ENCODE results near the gene C4BPB. TPM values are rescaled to one million over a fixed set of nuclear protein-coding genes. Genes with fewer than 3 reads are reported as not detected.

The C4BPB gene
- total and polyA plus RNA-seq, 2 of the 13 experiments (the other 11 are each of a cell fraction or from before 2014, with no cell fraction given): 155 to 266 TPM

DNA sequence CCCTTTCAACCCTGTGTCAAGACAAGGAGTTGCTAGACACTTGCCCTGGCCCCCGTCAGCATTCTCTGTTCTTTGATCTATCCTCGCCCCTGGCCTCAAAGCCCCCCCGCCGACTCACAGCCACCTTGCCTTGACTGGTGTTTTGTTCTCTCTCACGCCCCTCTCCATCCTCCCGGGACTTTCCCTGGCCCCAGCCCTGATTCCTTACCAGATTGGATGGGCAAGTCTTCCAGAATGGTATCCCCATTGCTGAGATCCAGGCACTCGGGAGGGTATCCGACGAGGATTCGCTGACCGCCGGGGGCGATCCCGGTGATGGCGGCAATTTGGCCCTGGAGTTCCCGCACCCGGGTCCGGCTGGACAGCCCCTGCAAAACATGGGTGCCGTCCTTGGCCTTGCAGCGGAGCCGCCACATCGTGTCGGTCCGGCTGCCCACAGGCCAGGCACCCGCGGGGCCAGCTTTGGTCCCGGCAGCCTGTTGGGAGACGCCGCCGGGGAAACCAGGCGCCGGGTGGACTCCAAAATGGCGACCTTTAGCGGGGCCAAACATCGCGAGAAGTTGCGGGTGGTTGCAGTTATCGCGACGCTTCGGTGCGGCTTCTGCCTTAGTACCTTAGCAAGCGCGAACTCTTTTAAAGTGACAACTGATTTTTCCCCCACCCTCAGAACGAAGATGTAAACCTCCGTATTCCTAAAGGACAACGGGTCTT is 38.0 kb upstream of the C4BPB start (continued):
- TF ChIP-seq CHD2 (IDR thresholded peaks at IDR 0.05; ENCODE audit: low read depth, low read length): peak; percentile 96
- no peak for TF ChIP-seq TBX2 (CRISPR knock-in tag; IDR thresholded peaks at IDR 0.05; ENCODE audit: borderline replicate concordance)
- no peak for TF ChIP-seq SRF (IDR thresholded peaks at IDR 0.05; ENCODE audit: low read depth, low read length)
- 0 out of 2 replicates have a peak, but pooled peaks have one; percentile 61 for TF ChIP-seq ZBTB42 (CRISPR knock-in tag; IDR thresholded peaks at IDR 0.05)
- no peak for TF ChIP-seq ZFAT (CRISPR knock-in tag; conservative IDR thresholded peaks at IDR 0.05)
- TF ChIP-seq ZKSCAN8 (CRISPR knock-in tag; IDR thresholded peaks at IDR 0.05; ENCODE audit: borderline replicate concordance): no peak
- TF ChIP-seq PAX8 (CRISPR knock-in tag; IDR thresholded peaks at IDR 0.05; ENCODE audit: borderline replicate concordance): no peak
- TF ChIP-seq CBX2 (IDR thresholded peaks at IDR 0.05; ENCODE audit: low read depth, low read length): no peak
- no peak for TF ChIP-seq CBX2 (CRISPR knock-in tag; IDR thresholded peaks at IDR 0.05; ENCODE audit: low read depth)
- TF ChIP-seq, protein P1, sequence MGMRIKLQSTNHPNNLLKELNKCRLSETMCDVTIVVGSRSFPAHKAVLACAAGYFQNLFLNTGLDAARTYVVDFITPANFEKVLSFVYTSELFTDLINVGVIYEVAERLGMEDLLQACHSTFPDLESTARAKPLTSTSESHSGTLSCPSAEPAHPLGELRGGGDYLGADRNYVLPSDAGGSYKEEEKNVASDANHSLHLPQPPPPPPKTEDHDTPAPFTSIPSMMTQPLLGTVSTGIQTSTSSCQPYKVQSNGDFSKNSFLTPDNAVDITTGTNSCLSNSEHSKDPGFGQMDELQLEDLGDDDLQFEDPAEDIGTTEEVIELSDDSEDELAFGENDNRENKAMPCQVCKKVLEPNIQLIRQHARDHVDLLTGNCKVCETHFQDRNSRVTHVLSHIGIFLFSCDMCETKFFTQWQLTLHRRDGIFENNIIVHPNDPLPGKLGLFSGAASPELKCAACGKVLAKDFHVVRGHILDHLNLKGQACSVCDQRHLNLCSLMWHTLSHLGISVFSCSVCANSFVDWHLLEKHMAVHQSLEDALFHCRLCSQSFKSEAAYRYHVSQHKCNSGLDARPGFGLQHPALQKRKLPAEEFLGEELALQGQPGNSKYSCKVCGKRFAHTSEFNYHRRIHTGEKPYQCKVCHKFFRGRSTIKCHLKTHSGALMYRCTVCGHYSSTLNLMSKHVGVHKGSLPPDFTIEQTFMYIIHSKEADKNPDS (CRISPR knock-in tag; IDR thresholded peaks at IDR 0.05): no peak
- TF ChIP-seq NCOA2 (CRISPR knock-in tag; IDR thresholded peaks at IDR 0.05): no peak; the same call in 1 of the 2 replicates
- TF ChIP-seq, protein P2, sequence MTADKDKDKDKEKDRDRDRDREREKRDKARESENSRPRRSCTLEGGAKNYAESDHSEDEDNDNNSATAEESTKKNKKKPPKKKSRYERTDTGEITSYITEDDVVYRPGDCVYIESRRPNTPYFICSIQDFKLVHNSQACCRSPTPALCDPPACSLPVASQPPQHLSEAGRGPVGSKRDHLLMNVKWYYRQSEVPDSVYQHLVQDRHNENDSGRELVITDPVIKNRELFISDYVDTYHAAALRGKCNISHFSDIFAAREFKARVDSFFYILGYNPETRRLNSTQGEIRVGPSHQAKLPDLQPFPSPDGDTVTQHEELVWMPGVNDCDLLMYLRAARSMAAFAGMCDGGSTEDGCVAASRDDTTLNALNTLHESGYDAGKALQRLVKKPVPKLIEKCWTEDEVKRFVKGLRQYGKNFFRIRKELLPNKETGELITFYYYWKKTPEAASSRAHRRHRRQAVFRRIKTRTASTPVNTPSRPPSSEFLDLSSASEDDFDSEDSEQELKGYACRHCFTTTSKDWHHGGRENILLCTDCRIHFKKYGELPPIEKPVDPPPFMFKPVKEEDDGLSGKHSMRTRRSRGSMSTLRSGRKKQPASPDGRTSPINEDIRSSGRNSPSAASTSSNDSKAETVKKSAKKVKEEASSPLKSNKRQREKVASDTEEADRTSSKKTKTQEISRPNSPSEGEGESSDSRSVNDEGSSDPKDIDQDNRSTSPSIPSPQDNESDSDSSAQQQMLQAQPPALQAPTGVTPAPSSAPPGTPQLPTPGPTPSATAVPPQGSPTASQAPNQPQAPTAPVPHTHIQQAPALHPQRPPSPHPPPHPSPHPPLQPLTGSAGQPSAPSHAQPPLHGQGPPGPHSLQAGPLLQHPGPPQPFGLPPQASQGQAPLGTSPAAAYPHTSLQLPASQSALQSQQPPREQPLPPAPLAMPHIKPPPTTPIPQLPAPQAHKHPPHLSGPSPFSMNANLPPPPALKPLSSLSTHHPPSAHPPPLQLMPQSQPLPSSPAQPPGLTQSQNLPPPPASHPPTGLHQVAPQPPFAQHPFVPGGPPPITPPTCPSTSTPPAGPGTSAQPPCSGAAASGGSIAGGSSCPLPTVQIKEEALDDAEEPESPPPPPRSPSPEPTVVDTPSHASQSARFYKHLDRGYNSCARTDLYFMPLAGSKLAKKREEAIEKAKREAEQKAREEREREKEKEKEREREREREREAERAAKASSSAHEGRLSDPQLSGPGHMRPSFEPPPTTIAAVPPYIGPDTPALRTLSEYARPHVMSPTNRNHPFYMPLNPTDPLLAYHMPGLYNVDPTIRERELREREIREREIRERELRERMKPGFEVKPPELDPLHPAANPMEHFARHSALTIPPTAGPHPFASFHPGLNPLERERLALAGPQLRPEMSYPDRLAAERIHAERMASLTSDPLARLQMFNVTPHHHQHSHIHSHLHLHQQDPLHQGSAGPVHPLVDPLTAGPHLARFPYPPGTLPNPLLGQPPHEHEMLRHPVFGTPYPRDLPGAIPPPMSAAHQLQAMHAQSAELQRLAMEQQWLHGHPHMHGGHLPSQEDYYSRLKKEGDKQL (CRISPR knock-in tag; IDR thresholded peaks at IDR 0.05; ENCODE audit: low read depth): no peak
- 0 out of 2 replicates have a peak, but pooled peaks have one; percentile 47 for TF ChIP-seq MTA1 (CRISPR knock-in tag; IDR thresholded peaks at IDR 0.05; ENCODE audit: borderline replicate concordance)
- no peak for TF ChIP-seq SMAD9 (CRISPR knock-in tag; IDR thresholded peaks at IDR 0.05)
- no peak for TF ChIP-seq MAF1 (CRISPR knock-in tag; IDR thresholded peaks at IDR 0.05; ENCODE audit: borderline replicate concordance)
- no peak for TF ChIP-seq ZNF562 (CRISPR knock-in tag; IDR thresholded peaks at IDR 0.05; ENCODE audit: borderline replicate concordance)
- peak; percentile 80; the same call in 1 of the 2 replicates for TF ChIP-seq ARNT2 (CRISPR knock-in tag; IDR thresholded peaks at IDR 0.05; ENCODE audit: low read depth)
- no peak for TF ChIP-seq SIX1 (CRISPR knock-in tag; IDR thresholded peaks at IDR 0.05; ENCODE audit: borderline replicate concordance)
- peak; percentile 71 for TF ChIP-seq SAP130 (CRISPR knock-in tag; IDR thresholded peaks at IDR 0.05; ENCODE audit: low read depth)
- no peak for TF ChIP-seq ARID2 (CRISPR knock-in tag; IDR thresholded peaks at IDR 0.05; ENCODE audit: borderline replicate concordance)
- no peak for TF ChIP-seq ZNF841 (CRISPR knock-in tag; IDR thresholded peaks at IDR 0.05; ENCODE audit: borderline replicate concordance)
- TF ChIP-seq, protein P3, sequence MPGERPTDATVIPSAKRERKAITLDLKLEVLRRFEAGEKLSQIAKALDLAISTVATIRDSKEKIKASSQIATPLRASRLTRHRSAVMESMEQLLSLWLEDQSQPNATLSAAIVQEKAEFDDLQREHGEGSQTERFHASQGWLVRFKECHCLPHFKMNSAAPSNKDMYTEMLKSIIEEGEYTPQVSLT (CRISPR knock-in tag; IDR thresholded peaks at IDR 0.05; ENCODE audit: borderline replicate concordance, low read depth): no peak
- no peak for TF ChIP-seq PITX1 (CRISPR knock-in tag; IDR thresholded peaks at IDR 0.05)
